Smooth muscle cell (in vitro differentiated cells): ENCODE data around the gene FUZ. TPM values are rescaled to one million over a fixed set of nuclear protein-coding genes. Genes with fewer than 3 reads are reported as not detected.

Experiments
- DNase-seq: peaks from one replicate; lab custom pipeline; 2025; ENCODE audit not compliant: unreplicated experiment; lab: John Stamatoyannopoulos, UW
- H2AFZ ChIP-seq: fragments of 200-600 bp; sonication (generic); 2 replicates; pipeline ENCODE4 v1.6.0; 2016; ENCODE audit warnings: antibody characterized with exemption, low read depth, mild to moderate bottlenecking
- H3F3A ChIP-seq: fragments of 200-600 bp; sonication (generic); 2 replicates; pipeline ENCODE4 v1.6.0; 2017; ENCODE audit warnings: antibody characterized with exemption, low read depth
- H3K27ac ChIP-seq: fragments of 200-600 bp; sonication (generic); 2 replicates; pipeline ENCODE4 v1.5.1; 2016; ENCODE audit warnings: low read depth, mild to moderate bottlenecking
- H3K27me3 ChIP-seq: fragments of 200-600 bp; sonication (generic); 2 replicates; pipeline ENCODE4 v1.6.1; 2016; ENCODE audit warnings: low read depth, mild to moderate bottlenecking
- H3K36me3 ChIP-seq: fragments of 200-600 bp; sonication (generic); 2 replicates; pipeline ENCODE4 v1.5.1; 2016; ENCODE audit warnings: low read depth
- H3K4me1 ChIP-seq: fragments of 200-600 bp; sonication (generic); 2 replicates; pipeline ENCODE4 v1.5.1; 2016; ENCODE audit warnings: low read depth
- H3K4me2 ChIP-seq: fragments of 200-600 bp; sonication (generic); 2 replicates; pipeline ENCODE4 v1.6.0; 2016; ENCODE audit warnings: mild to moderate bottlenecking
- H3K4me3 ChIP-seq: fragments of 200-600 bp; sonication (generic); 2 replicates; pipeline ENCODE4 v1.5.1; 2016; ENCODE audit warnings: mild to moderate bottlenecking
- H3K79me2 ChIP-seq: fragments of 200-600 bp; sonication (generic); 2 replicates; pipeline ENCODE4 v1.6.0; 2016; ENCODE audit warnings: low read depth, mild to moderate bottlenecking
- H3K9ac ChIP-seq: fragments of 200-600 bp; sonication (generic); 2 replicates; pipeline ENCODE4 v1.6.0; 2016; ENCODE audit warnings: low read depth
- H3K9me3 ChIP-seq: fragments of 200-600 bp; sonication (generic); replicated peaks from 2 replicates; pipeline ENCODE4 v1.5.1; 2016; ENCODE audit warnings: low read depth
- H4K20me1 ChIP-seq: fragments of 200-600 bp; sonication (generic); 2 replicates; pipeline ENCODE4 v1.6.0; 2016; ENCODE audit warnings: low read depth
- CTCF ChIP-seq: fragments of 200-600 bp; sonication (generic); IDR thresholded peaks from 2 replicates; pipeline ENCODE4 v1.5.1; 2017; ENCODE audit warnings: borderline replicate concordance, mild to moderate bottlenecking, antibody characterized with exemption; ENCODE audit not compliant: insufficient read depth, poor library complexity, severe bottlenecking
- WGBS: methylation state at CpG from one replicate; pipeline ENCODE4 v1.1.7; 2016; ENCODE audit warnings: low lambda C conversion rate; 5-methylcytosine and 5-hydroxymethylcytosine counted together
- polyA plus RNA-seq: library from polyadenylated mRNA; unstranded; fragments of >200 nt; fragmentation: Nextera tagmentation; extraction: Ambion mirVana; gene quantifications from 2 replicates; pipeline ENCODE4 v1.2.1, GENCODE V29; 2016
- total RNA-seq: library from RNA; depleted of rRNA; stranded (reverse); fragments of >200 nt; gene quantifications from 2 replicates; pipeline ENCODE4 v1.2.3, GENCODE V29; 2014

FUZ gene
- total and polyA plus RNA-seq, 2 experiments from 2014 or later = 16.2 to 18.3 TPM

GRCh38 chr19:49861107-49861506, 48.0 kb upstream of the FUZ start:
- Histone ChIP-seq H3K4me1 (peaks cover under 1% of the 10 kb centered on the region), H3K4me3 (no peak overlapping the region), H3K27me3 (no peaks in the 10 kb centered on the region), H2AFZ (no peak overlapping the region), H3K79me2 (peaks cover 24% of the 10 kb centered on the region), H3K36me3 (no peaks in the 10 kb centered on the region), H3K9me3 (no peaks in the 10 kb centered on the region), H3K9ac (no peak overlapping the region), H4K20me1 (peaks cover 37% of the 10 kb centered on the region), H3K27ac (peak overlapping the region; percentile 29), H3F3A (peaks cover 25% of the 10 kb centered on the region), H3K4me2 (no peak overlapping the region)
- no peak for DNase-seq
- no peak for TF ChIP-seq CTCF
- 60% methylated on average over 12 of the region's 13 CpGs for WGBS

GRCh38 chr19:49860336-49861102, 47.4 kb upstream of the FUZ start:
- peaks cover 19% of the 10 kb centered on the region for H3K79me2 ChIP-seq
- no peak overlapping the region for H3K4me2 ChIP-seq
- H3K4me3 ChIP-seq = no peak overlapping the region
- DNase-seq = no peak
- H4K20me1 ChIP-seq = peaks cover 43% of the 10 kb centered on the region
- H3K27ac ChIP-seq = peak overlapping the region; percentile 78
- H3K4me1 ChIP-seq = no peaks in the 10 kb centered on the region
- no peaks in the 10 kb centered on the region for H3K27me3 ChIP-seq
- no peak overlapping the region for H3K9ac ChIP-seq
- peaks cover 28% of the 10 kb centered on the region for H3F3A ChIP-seq
- no peaks in the 10 kb centered on the region for H3K9me3 ChIP-seq
- 90% methylated on average over 16 of the region's 17 CpGs for WGBS
- H3K36me3 ChIP-seq = no peaks in the 10 kb centered on the region
- TF ChIP-seq CTCF = no peak
- no peak overlapping the region for H2AFZ ChIP-seq

GRCh38 chr19:49859682-49860335, 46.7 kb upstream of the FUZ start:
- no peak overlapping the region for H3K4me3 ChIP-seq
- no peaks in the 10 kb centered on the region for H3K27me3 ChIP-seq
- peak overlapping the region; percentile 78 for H3K27ac ChIP-seq
- H3K79me2 ChIP-seq = peaks cover 19% of the 10 kb centered on the region
- H2AFZ ChIP-seq = no peak overlapping the region
- no peaks in the 10 kb centered on the region for H3K4me1 ChIP-seq
- no peak overlapping the region for H3K4me2 ChIP-seq
- no peak overlapping the region for H3K9ac ChIP-seq
- H3K9me3 ChIP-seq = no peaks in the 10 kb centered on the region
- TF ChIP-seq CTCF = no peak
- no peaks in the 10 kb centered on the region for H3K36me3 ChIP-seq
- 88% methylated on average over 22 of the region's 22 CpGs for WGBS
- H4K20me1 ChIP-seq = peaks cover 50% of the 10 kb centered on the region
- no peak for DNase-seq
- H3F3A ChIP-seq = peaks cover 33% of the 10 kb centered on the region
